Smooth muscle cell (in vitro differentiated cells): ENCODE results near the gene ANKRD45. TPM values are rescaled to one million over a fixed set of nuclear protein-coding genes. Genes with fewer than 3 reads are reported as not detected.

ENCODE experiments used
- DNase-seq: peaks from one replicate; lab custom pipeline; 2025; ENCODE audit not compliant: unreplicated experiment; lab: John Stamatoyannopoulos, UW
- H2AFZ ChIP-seq: fragments of 200-600 bp; sonication (generic); 2 replicates; pipeline ENCODE4 v1.6.0; 2016; ENCODE audit warnings: antibody characterized with exemption, low read depth, mild to moderate bottlenecking
- H3F3A ChIP-seq: fragments of 200-600 bp; sonication (generic); 2 replicates; pipeline ENCODE4 v1.6.0; 2017; ENCODE audit warnings: antibody characterized with exemption, low read depth
- H3K27ac ChIP-seq: fragments of 200-600 bp; sonication (generic); 2 replicates; pipeline ENCODE4 v1.5.1; 2016; ENCODE audit warnings: low read depth, mild to moderate bottlenecking
- H3K27me3 ChIP-seq: fragments of 200-600 bp; sonication (generic); 2 replicates; pipeline ENCODE4 v1.6.1; 2016; ENCODE audit warnings: low read depth, mild to moderate bottlenecking
- H3K36me3 ChIP-seq: fragments of 200-600 bp; sonication (generic); 2 replicates; pipeline ENCODE4 v1.5.1; 2016; ENCODE audit warnings: low read depth
- H3K4me1 ChIP-seq: fragments of 200-600 bp; sonication (generic); 2 replicates; pipeline ENCODE4 v1.5.1; 2016; ENCODE audit warnings: low read depth
- H3K4me2 ChIP-seq: fragments of 200-600 bp; sonication (generic); 2 replicates; pipeline ENCODE4 v1.6.0; 2016; ENCODE audit warnings: mild to moderate bottlenecking
- H3K4me3 ChIP-seq: fragments of 200-600 bp; sonication (generic); 2 replicates; pipeline ENCODE4 v1.5.1; 2016; ENCODE audit warnings: mild to moderate bottlenecking
- H3K79me2 ChIP-seq: fragments of 200-600 bp; sonication (generic); 2 replicates; pipeline ENCODE4 v1.6.0; 2016; ENCODE audit warnings: low read depth, mild to moderate bottlenecking
- H3K9ac ChIP-seq: fragments of 200-600 bp; sonication (generic); 2 replicates; pipeline ENCODE4 v1.6.0; 2016; ENCODE audit warnings: low read depth
- H3K9me3 ChIP-seq: fragments of 200-600 bp; sonication (generic); replicated peaks from 2 replicates; pipeline ENCODE4 v1.5.1; 2016; ENCODE audit warnings: low read depth
- H4K20me1 ChIP-seq: fragments of 200-600 bp; sonication (generic); 2 replicates; pipeline ENCODE4 v1.6.0; 2016; ENCODE audit warnings: low read depth
- WGBS: methylation state at CpG from one replicate; pipeline ENCODE4 v1.1.7; 2016; ENCODE audit warnings: low lambda C conversion rate; 5-methylcytosine and 5-hydroxymethylcytosine counted together
- polyA plus RNA-seq: library from polyadenylated mRNA; unstranded; fragments of >200 nt; fragmentation: Nextera tagmentation; extraction: Ambion mirVana; gene quantifications from 2 replicates; pipeline ENCODE4 v1.2.1, GENCODE V29; 2016
- total RNA-seq: library from RNA; depleted of rRNA; stranded (reverse); fragments of >200 nt; gene quantifications from 2 replicates; pipeline ENCODE4 v1.2.3, GENCODE V29; 2014
- TF ChIP-seq, protein P1 (sequence below): fragments of 200-600 bp; sonication (generic); IDR thresholded peaks from 2 replicates; pipeline ENCODE4 v1.5.1; 2017; ENCODE audit warnings: borderline replicate concordance, mild to moderate bottlenecking, antibody characterized with exemption; ENCODE audit not compliant: insufficient read depth, poor library complexity, severe bottlenecking

ANKRD45 gene
- total and polyA plus RNA-seq, 2 experiments from 2014 or later: 0.72 to 1.8 TPM

DNA sequence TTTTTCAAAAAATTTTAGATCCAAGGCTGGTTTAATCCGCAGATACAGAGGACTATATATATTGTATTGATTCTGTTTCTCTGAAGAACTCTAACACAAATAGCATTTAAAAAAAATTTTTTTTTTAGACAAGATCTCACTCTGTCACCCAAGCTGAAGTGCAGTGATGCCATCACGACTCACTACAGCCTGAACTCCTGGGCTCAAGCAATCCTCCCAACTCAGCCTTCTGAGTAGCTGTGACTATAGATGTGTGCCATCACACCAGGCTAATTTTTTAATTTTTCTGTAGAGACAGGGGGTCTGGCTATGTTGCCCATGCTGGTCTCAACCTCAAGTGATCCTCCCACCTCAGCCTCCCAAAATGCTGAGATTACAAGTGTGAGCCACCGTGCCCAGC lies 3.0 kb downstream of the ANKRD45 start:
- no peak overlapping the region for H3K4me3 ChIP-seq
- H3K27ac ChIP-seq: no peak overlapping the region
- H3K36me3 ChIP-seq: no peaks in the 10 kb centered on the region
- no peaks in the 10 kb centered on the region for H3K27me3 ChIP-seq
- H3K4me2 ChIP-seq: no peak overlapping the region
- H3K4me1 ChIP-seq: peaks cover 3% of the 10 kb centered on the region
- no peak for DNase-seq
- H3K79me2 ChIP-seq: peaks cover 11% of the 10 kb centered on the region
- no peak overlapping the region for H3K9ac ChIP-seq
- H3F3A ChIP-seq: no peaks in the 10 kb centered on the region
- no peak overlapping the region for H2AFZ ChIP-seq
- peaks cover 87% of the 10 kb centered on the region for H4K20me1 ChIP-seq
- H3K9me3 ChIP-seq: no peaks in the 10 kb centered on the region
- WGBS: 90% methylated on average over 3 of the region's 3 CpGs
- TF ChIP-seq, protein P1, sequence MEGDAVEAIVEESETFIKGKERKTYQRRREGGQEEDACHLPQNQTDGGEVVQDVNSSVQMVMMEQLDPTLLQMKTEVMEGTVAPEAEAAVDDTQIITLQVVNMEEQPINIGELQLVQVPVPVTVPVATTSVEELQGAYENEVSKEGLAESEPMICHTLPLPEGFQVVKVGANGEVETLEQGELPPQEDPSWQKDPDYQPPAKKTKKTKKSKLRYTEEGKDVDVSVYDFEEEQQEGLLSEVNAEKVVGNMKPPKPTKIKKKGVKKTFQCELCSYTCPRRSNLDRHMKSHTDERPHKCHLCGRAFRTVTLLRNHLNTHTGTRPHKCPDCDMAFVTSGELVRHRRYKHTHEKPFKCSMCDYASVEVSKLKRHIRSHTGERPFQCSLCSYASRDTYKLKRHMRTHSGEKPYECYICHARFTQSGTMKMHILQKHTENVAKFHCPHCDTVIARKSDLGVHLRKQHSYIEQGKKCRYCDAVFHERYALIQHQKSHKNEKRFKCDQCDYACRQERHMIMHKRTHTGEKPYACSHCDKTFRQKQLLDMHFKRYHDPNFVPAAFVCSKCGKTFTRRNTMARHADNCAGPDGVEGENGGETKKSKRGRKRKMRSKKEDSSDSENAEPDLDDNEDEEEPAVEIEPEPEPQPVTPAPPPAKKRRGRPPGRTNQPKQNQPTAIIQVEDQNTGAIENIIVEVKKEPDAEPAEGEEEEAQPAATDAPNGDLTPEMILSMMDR: no peak

DNA sequence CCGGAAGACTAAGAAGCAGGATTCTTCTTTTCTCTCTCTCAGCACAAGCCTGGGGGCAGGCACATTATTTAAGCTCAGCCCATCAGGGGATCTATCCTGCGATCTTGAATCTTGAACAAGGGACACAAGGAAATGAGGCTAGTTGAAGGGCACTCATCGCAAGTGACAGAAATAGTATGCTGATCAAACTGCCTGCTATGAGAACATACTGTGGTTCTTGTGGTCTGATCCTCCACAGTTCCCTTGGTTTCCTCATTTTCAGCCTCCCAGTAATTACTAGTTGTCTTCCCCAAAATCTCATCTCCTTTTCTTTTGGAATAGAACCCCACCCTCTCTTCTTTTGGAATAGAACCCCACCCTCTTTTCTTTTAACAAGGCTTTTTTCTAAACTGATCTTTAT lies 6.5 kb downstream of the ANKRD45 start:
- TF ChIP-seq, protein P1: no peak
- H2AFZ ChIP-seq: no peak overlapping the region
- WGBS: 91% methylated on average over 3 of the region's 3 CpGs
- peaks cover 99% of the 10 kb centered on the region for H4K20me1 ChIP-seq
- no peak overlapping the region for H3K4me3 ChIP-seq
- no peaks in the 10 kb centered on the region for H3K9me3 ChIP-seq
- H3K4me2 ChIP-seq: no peak overlapping the region
- peaks cover 33% of the 10 kb centered on the region for H3K79me2 ChIP-seq
- no peaks in the 10 kb centered on the region for H3F3A ChIP-seq
- peaks cover 8% of the 10 kb centered on the region for H3K4me1 ChIP-seq
- DNase-seq: no peak
- peak overlapping the region; percentile 16 for H3K27ac ChIP-seq
- H3K27me3 ChIP-seq: no peaks in the 10 kb centered on the region
- no peak overlapping the region for H3K9ac ChIP-seq
- no peaks in the 10 kb centered on the region for H3K36me3 ChIP-seq

DNA sequence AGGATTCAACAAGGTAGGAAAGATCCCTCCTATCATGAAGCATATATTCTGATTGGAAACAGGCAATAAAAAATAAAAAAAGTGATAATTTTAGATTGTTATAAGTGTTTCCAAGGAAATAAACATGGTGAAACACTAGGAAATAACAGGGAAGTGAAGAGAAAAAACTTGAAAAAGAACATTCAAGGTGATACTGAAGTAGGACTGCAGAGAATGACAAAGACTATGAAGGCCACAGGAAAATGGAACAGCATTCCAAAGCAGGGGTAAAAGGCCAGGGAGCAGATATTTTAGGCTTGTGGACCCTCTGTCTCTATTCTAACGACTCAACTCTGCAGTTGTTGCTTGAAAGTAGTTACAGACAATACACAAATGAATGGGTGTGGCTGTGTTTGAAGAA lies 7.9 kb downstream of the ANKRD45 start:
- H3K4me2 ChIP-seq: no peak overlapping the region

DNA sequence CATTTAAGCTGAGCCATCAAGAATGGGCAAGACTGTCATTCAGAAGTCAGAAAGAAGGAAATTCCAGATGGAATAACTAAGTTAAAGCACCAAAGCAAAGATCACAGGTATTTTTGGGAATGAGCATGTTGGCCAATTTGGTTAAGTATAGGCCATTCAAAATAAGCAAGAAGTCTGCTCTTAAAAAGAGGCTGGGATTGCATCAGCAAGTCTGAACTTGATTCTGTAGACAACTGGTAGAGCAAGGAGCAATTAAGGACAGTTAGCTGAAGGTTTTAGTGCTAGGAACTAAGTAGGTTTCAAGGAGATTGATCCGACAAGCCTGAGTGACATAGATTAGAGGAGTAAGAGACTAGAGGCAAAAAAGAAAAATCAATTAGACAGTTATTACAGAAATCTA lies 8.4 kb downstream of the ANKRD45 start:
- H3K27me3 ChIP-seq: no peaks in the 10 kb centered on the region
- H3K27ac ChIP-seq: peak overlapping the region; percentile 48
- no peak overlapping the region for H3K4me2 ChIP-seq
- TF ChIP-seq, protein P1: no peak
- H3K4me3 ChIP-seq: no peak overlapping the region
- no peak for DNase-seq
- WGBS: 57% methylated on average over 1 of the region's 1 CpG
- no peaks in the 10 kb centered on the region for H3K9me3 ChIP-seq
- no peaks in the 10 kb centered on the region for H3K36me3 ChIP-seq
- no peaks in the 10 kb centered on the region for H3F3A ChIP-seq
- no peak overlapping the region for H2AFZ ChIP-seq
- H4K20me1 ChIP-seq: peaks cover 99% of the 10 kb centered on the region
- no peak overlapping the region for H3K9ac ChIP-seq
- H3K79me2 ChIP-seq: peaks cover 50% of the 10 kb centered on the region
- H3K4me1 ChIP-seq: peaks cover 8% of the 10 kb centered on the region

More for the DNA sequence above, 7.9 kb downstream of the ANKRD45 start:
- Histone ChIP-seq H3K79me2 (peaks cover 45% of the 10 kb centered on the region), H3K36me3 (no peaks in the 10 kb centered on the region), H3K4me1 (peaks cover 8% of the 10 kb centered on the region), H3K4me3 (no peak overlapping the region), H3K27ac (peak overlapping the region; percentile 48), H3F3A (no peaks in the 10 kb centered on the region), H2AFZ (no peak overlapping the region), H3K9ac (no peak overlapping the region), H3K27me3 (no peaks in the 10 kb centered on the region), H3K9me3 (no peaks in the 10 kb centered on the region), H4K20me1 (peaks cover 99% of the 10 kb centered on the region)
- WGBS: 77% methylated on average over 1 of the region's 1 CpG
- no peak for DNase-seq
- TF ChIP-seq, protein P1: no peak
